Cardiac muscle cell (in vitro differentiated cells and primary cell): ENCODE results near the gene CFAP20DC. TPM values are rescaled to one million over a fixed set of nuclear protein-coding genes. Genes with fewer than 3 reads are reported as not detected.

Source experiments
- DNase-seq, 2 donors: peaks; one replicate each; pipeline versions ENCODE4 v3.0.0 to v3.0.0-alpha.2; 2010 to 2017; ENCODE audit warnings: low read depth in 1 of 2, low spot score in 1 of 2
- H3K27ac ChIP-seq: fragments of 200-600 bp; sonication (generic); 2 replicates; pipeline ENCODE4 v1.5.1; 2016
- H3K27me3 ChIP-seq: fragments of 200-600 bp; sonication (generic); 2 replicates; pipeline ENCODE4 v1.6.0; 2016; ENCODE audit warnings: control low read depth
- H3K36me3 ChIP-seq: fragments of 200-600 bp; sonication (generic); 2 replicates; pipeline ENCODE4 v1.5.1; 2016; ENCODE audit warnings: control low read depth
- H3K4me1 ChIP-seq: fragments of 200-600 bp; sonication (generic); 2 replicates; pipeline ENCODE4 v1.8.1; 2017; ENCODE audit warnings: low read depth, mild to moderate bottlenecking, mixed run types
- H3K4me3 ChIP-seq: fragments of 200-600 bp; sonication (generic); 2 replicates; pipeline ENCODE4 v1.5.1; 2016; ENCODE audit warnings: mild to moderate bottlenecking
- H3K9me3 ChIP-seq: fragments of 200-600 bp; sonication (generic); 2 replicates; pipeline ENCODE4 v1.5.1; 2017; ENCODE audit warnings: low read depth, mild to moderate bottlenecking, control low read depth
- CTCF ChIP-seq: IDR thresholded peaks from 2 replicates; pipeline ENCODE4 v1.5.1; 2012; ENCODE audit warnings: low read depth, mild to moderate bottlenecking, low read length
- polyA plus RNA-seq: library from polyadenylated mRNA; unstranded; fragments of >200 nt; fragmentation: Nextera tagmentation; extraction: Ambion mirVana; gene quantifications from 2 replicates; pipeline ENCODE4 v1.2.1, GENCODE V29; 2016
- total RNA-seq: library from RNA; depleted of rRNA; stranded (reverse); fragments of >200 nt; gene quantifications from 2 replicates; pipeline ENCODE4 v1.2.3, GENCODE V29; 2016

Gene CFAP20DC
- total and polyA plus RNA-seq, 2 experiments from 2014 or later, result 0.53 to 1.3 TPM

- DNase-seq, result peak in 1 of 2 donors; percentile 7
- TF ChIP-seq CTCF, result no peak
- H3K9me3 ChIP-seq, result no peaks in the 10 kb centered on the region
- H3K4me3 ChIP-seq, result no peak overlapping the region
- H3K27me3 ChIP-seq, result no peaks in the 10 kb centered on the region
- H3K36me3 ChIP-seq, result no peaks in the 10 kb centered on the region
- no peak overlapping the region for H3K27ac ChIP-seq
- H3K4me1 ChIP-seq, result no peaks in the 10 kb centered on the region
These were observed 125.2 kb downstream of the CFAP20DC start for GRCh38 chr3:58924578-58924977.

- Histone ChIP-seq H3K27me3 (no peaks in the 10 kb centered on the region), H3K36me3 (no peaks in the 10 kb centered on the region), H3K4me1 (peaks cover 8% of the 10 kb centered on the region), H3K9me3 (no peaks in the 10 kb centered on the region), H3K27ac (no peak overlapping the region), H3K4me3 (no peak overlapping the region)
- no peak for DNase-seq
- TF ChIP-seq CTCF, result no peak
These were observed 149.4 kb downstream of the CFAP20DC start for GRCh38 chr3:58900386-58900785.

- Histone ChIP-seq H3K4me1 (peaks cover 8% of the 10 kb centered on the region), H3K9me3 (no peaks in the 10 kb centered on the region), H3K27ac (peak overlapping the region; percentile 15), H3K36me3 (no peaks in the 10 kb centered on the region), H3K27me3 (no peaks in the 10 kb centered on the region), H3K4me3 (no peak overlapping the region)
- no peak for TF ChIP-seq CTCF
- DNase-seq, result no peak
These were observed 149.9 kb downstream of the CFAP20DC start for GRCh38 chr3:58899953-58900298.

- DNase-seq, result peak; percentile 20 to 59
- no peaks in the 10 kb centered on the region for H3K9me3 ChIP-seq
- H3K4me3 ChIP-seq, result no peak overlapping the region
- no peak for TF ChIP-seq CTCF
- peak overlapping the region; percentile 15 for H3K27ac ChIP-seq
- peaks cover 8% of the 10 kb centered on the region for H3K4me1 ChIP-seq
- H3K27me3 ChIP-seq, result no peaks in the 10 kb centered on the region
- H3K36me3 ChIP-seq, result no peaks in the 10 kb centered on the region
These were observed 150.5 kb downstream of the CFAP20DC start for GRCh38 chr3:58899159-58899952.

GRCh38 chr3:58898513-58898912, 151.3 kb downstream of the CFAP20DC start:
- Histone ChIP-seq H3K36me3 (no peaks in the 10 kb centered on the region), H3K4me3 (no peak overlapping the region), H3K4me1 (peaks cover 8% of the 10 kb centered on the region), H3K27me3 (no peaks in the 10 kb centered on the region), H3K27ac (no peak overlapping the region), H3K9me3 (no peaks in the 10 kb centered on the region)
- TF ChIP-seq CTCF, result no peak
- DNase-seq, result no peak
